HepG2 (cell line): ENCODE measurements around the gene PHKA1. TPM values are rescaled to one million over a fixed set of nuclear protein-coding genes. Genes with fewer than 3 reads are reported as not detected.

Experiments
- ATAC-seq: fragments of 200-7000 bp; cut with Tn5 transposase; 3 replicates; pipeline ENCODE4 v1.9.1; 2020; ENCODE audit warnings: mild to moderate bottlenecking, moderate library complexity
- BruUV-seq: library from RNA; stranded (reverse); fragments of 400-500 nt; replicated peaks from 2 replicates; lab custom pipeline; 2021; lab: Mats Ljungman, UMichigan
- CTCF ChIA-PET: fragments of 300-600 bp; formaldehyde crosslinking; extraction: SDS; loops from one replicate; lab custom pipeline; 2021; ENCODE audit warnings: low total read pairs, inconsistent platforms, low intra/inter-chr PET ratio; lab: Yijun Ruan, JAX
- POLR2A ChIA-PET: fragments of 350-600 bp; sonication (Branson Sonifier 250); formaldehyde crosslinking; loops from one replicate; lab custom pipeline; 2020; ENCODE audit warnings: antibody characterized with exemption, inconsistent platforms; lab: Yijun Ruan, JAX
- DNase-seq: peaks from one replicate; pipeline ENCODE4 v3.0.0-alpha.2; 2015; ENCODE audit warnings: low spot score
- FAIRE-seq: peaks from 3 replicates; lab custom pipeline; 2011; peaks lifted over from hg19 to GRCh38; lab: Jason Lieb, UNC
- H2AFZ ChIP-seq: one replicate; pipeline ENCODE4 v1.6.1; 2011; ENCODE audit warnings: low read length, inconsistent platforms
- H3K27ac ChIP-seq: fragments of 300-600 bp; 3 replicates; pipeline ENCODE4 v1.8.0; 2011; ENCODE audit warnings: mixed run types, mild to moderate bottlenecking, mixed read lengths, low read length, inconsistent platforms; ENCODE audit not compliant: insufficient read depth; ENCODE audit errors: extremely low read length
- H3K27me3 ChIP-seq, 2 experiments: fragments of 200-600 bp in 1 of 2; 2 replicates in 1 of 2; 3 replicates in 1 of 2; pipeline versions ENCODE4 v1.6.0 to v1.8.0; 2011; ENCODE audit warnings: low read length in 2 of 2, mild to moderate bottlenecking in 2 of 2, moderate library complexity in 2 of 2, inconsistent platforms in 1 of 2; ENCODE audit not compliant: insufficient read depth in 2 of 2, control insufficient read depth in 1 of 2
- H3K36me3 ChIP-seq, 2 experiments: fragments of 200-600 bp in 1 of 2; replicated peaks in 1 of 2; 2 replicates in 1 of 2; 3 replicates in 1 of 2; pipeline versions ENCODE4 v1.5.1 to v1.8.0; 2011; ENCODE audit warnings: low read length in 2 of 2, inconsistent platforms in 1 of 2; ENCODE audit not compliant: insufficient read depth in 2 of 2, control insufficient read depth in 1 of 2
- H3K4me1 ChIP-seq: 2 replicates; pipeline ENCODE4 v1.5.1; 2012; ENCODE audit warnings: low read length, inconsistent platforms; ENCODE audit not compliant: insufficient read depth
- H3K4me2 ChIP-seq: 2 replicates; pipeline ENCODE4 v1.6.0; 2011; ENCODE audit warnings: low read depth, low read length, inconsistent platforms
- H3K4me3 ChIP-seq, 3 experiments: fragments of 200-600 bp in 1 of 3; sonication (generic), shearing (Covaris generic) in 1 of 3; replicated peaks in 1 of 3; 2 replicates each; pipeline ENCODE4 v1.5.1; 2011 to 2016; ENCODE audit warnings: low read length in 3 of 3, inconsistent platforms in 2 of 3, low read depth in 2 of 3, mild to moderate bottlenecking in 2 of 3, control low read depth in 1 of 3, mixed read lengths in 1 of 3; ENCODE audit not compliant: insufficient read depth in 1 of 3
- H3K79me2 ChIP-seq: one replicate; pipeline ENCODE4 v1.6.1; 2011; ENCODE audit warnings: low read length, inconsistent platforms; ENCODE audit not compliant: insufficient read depth
- H3K9ac ChIP-seq: 2 replicates; pipeline ENCODE4 v1.6.0; 2011; ENCODE audit warnings: mild to moderate bottlenecking, low read depth, low read length, inconsistent platforms; ENCODE audit not compliant: insufficient read depth
- H3K9me3 ChIP-seq: 2 replicates; pipeline ENCODE4 v1.5.1; 2012; ENCODE audit warnings: mild to moderate bottlenecking, low read length
- H4K20me1 ChIP-seq: 2 replicates; pipeline ENCODE4 v1.6.0; 2011; ENCODE audit warnings: inconsistent platforms, mild to moderate bottlenecking, low read length, moderate library complexity; ENCODE audit not compliant: insufficient read depth
- KDM5A ChIP-seq: fragments of 200-600 bp; sonication (generic); IDR thresholded peaks from 2 replicates; pipeline ENCODE4 v1.7.0; 2018; ENCODE audit warnings: antibody characterized with exemption, mild to moderate bottlenecking, low read length, borderline replicate concordance
- NFIC ChIP-seq: IDR thresholded peaks from 2 replicates; pipeline ENCODE4 v1.6.1; 2012; ENCODE audit warnings: mild to moderate bottlenecking, low read length, inconsistent platforms
- ZNF354B ChIP-seq: sonication (generic); formaldehyde crosslinking; IDR thresholded peaks from 2 replicates; pipeline ENCODE4 v1.8.0; 2022; ENCODE audit warnings: mild to moderate bottlenecking, missing genetic modification reagents
- ZNF367 ChIP-seq: sonication (generic); formaldehyde crosslinking; IDR thresholded peaks from 2 replicates; pipeline ENCODE4 v1.4.0; 2020; ENCODE audit warnings: missing genetic modification reagents, borderline replicate concordance
- WGBS: methylation state at CpG from one replicate; pipeline ENCODE4 v1.1.6; 2017; ENCODE audit warnings: low lambda C conversion rate; 5-methylcytosine and 5-hydroxymethylcytosine counted together
- in situ Hi-C: cut with HindIII; loops from 2 replicates; pipeline ENCODE4 v1.10.0; 2017; ENCODE audit warnings: low pct_unique_long_range_greater_than_20kb; ENCODE audit not compliant: extremely low pct_ligation_motif_present
- intact Hi-C: fragments of 100-400 bp; cut with micrococcal nuclease; formaldehyde crosslinking; loops from one replicate; pipeline ENCODE4 v1.10.0; 2022; ENCODE audit not compliant: unreplicated experiment
- polyA plus RNA-seq, 8 experiments: library from polyadenylated mRNA; depleted of rRNA in 3 of 8; stranded (reverse) in 7 of 8; unstranded in 1 of 8; fragments of >200 nt; fragmentation: Illumina TruSeq in 4 of 8; extraction: Trizol in 4 of 8; gene quantifications; 2 replicates each; pipeline versions ENCODE4 v1.2.1 to v1.2.3, GENCODE V29; 2011 to 2016; ENCODE audit warnings: low read depth in 4 of 8, missing spikeins in 1 of 8, mixed read lengths in 1 of 8; ENCODE audit not compliant: insufficient read depth in 1 of 8
- total RNA-seq, 5 experiments: library from RNA; depleted of rRNA; stranded (reverse); fragments of >200 nt; fragmentation: Illumina TruSeq; extraction: Trizol; gene quantifications; 2 replicates each; pipeline ENCODE4 v1.2.3, GENCODE V29; 2016; ENCODE audit warnings: low read depth in 1 of 5
- TF ChIP-seq, protein P1 (sequence below): sonication (generic); formaldehyde crosslinking; IDR thresholded peaks from 2 replicates; pipeline ENCODE4 v1.5.1; 2020; ENCODE audit warnings: mild to moderate bottlenecking, missing genetic modification reagents, moderate library complexity
- TF ChIP-seq, protein P2 (sequence below): IDR thresholded peaks from 2 replicates; pipeline ENCODE4 v1.6.1; 2016; ENCODE audit warnings: low read depth, missing genetic modification reagents, missing compliant biosample characterization
- TF ChIP-seq, protein P3 (sequence below): sonication (generic); formaldehyde crosslinking; IDR thresholded peaks from 2 replicates; pipeline ENCODE4 v1.5.1; 2020; ENCODE audit warnings: mild to moderate bottlenecking, missing genetic modification reagents

The PHKA1 gene
- total and polyA plus RNA-seq, 2 of the 13 experiments (the other 11 are each of a cell fraction or from before 2014, with no cell fraction given), result 5.4 to 6.6 TPM

DNA sequence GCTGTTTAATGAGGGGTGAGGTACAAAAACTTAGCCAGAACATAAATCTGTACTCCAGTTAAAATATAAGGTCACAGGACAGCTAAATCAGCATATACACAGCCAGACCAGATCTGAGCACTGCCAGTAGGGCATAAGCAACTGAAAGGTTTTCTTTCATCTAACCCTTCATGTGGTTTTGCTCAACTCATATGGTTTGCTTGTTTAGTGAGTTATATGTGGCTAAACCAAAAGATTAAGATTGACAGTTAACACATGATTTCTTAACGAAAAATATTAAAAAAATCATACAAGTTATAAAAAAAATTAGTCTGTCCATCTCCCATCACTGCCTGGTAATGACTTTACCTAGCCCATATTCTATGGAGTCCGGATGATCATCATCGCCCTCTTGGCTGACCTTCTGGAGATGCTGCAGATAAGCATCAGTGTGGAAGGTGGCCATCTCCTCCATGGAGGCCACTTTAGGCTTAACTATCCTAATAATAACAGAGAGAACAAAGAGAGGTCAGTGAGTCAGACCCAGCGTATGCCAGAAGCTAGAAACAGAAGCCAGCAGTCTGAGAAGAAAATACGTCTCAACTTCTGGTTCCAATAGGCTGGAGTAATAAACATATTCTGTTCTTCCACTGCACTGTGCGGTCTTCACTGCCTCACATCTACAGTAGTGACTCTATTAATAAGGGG is 145.6 kb downstream of the PHKA1 start (continued):
- TF ChIP-seq, protein P1, sequence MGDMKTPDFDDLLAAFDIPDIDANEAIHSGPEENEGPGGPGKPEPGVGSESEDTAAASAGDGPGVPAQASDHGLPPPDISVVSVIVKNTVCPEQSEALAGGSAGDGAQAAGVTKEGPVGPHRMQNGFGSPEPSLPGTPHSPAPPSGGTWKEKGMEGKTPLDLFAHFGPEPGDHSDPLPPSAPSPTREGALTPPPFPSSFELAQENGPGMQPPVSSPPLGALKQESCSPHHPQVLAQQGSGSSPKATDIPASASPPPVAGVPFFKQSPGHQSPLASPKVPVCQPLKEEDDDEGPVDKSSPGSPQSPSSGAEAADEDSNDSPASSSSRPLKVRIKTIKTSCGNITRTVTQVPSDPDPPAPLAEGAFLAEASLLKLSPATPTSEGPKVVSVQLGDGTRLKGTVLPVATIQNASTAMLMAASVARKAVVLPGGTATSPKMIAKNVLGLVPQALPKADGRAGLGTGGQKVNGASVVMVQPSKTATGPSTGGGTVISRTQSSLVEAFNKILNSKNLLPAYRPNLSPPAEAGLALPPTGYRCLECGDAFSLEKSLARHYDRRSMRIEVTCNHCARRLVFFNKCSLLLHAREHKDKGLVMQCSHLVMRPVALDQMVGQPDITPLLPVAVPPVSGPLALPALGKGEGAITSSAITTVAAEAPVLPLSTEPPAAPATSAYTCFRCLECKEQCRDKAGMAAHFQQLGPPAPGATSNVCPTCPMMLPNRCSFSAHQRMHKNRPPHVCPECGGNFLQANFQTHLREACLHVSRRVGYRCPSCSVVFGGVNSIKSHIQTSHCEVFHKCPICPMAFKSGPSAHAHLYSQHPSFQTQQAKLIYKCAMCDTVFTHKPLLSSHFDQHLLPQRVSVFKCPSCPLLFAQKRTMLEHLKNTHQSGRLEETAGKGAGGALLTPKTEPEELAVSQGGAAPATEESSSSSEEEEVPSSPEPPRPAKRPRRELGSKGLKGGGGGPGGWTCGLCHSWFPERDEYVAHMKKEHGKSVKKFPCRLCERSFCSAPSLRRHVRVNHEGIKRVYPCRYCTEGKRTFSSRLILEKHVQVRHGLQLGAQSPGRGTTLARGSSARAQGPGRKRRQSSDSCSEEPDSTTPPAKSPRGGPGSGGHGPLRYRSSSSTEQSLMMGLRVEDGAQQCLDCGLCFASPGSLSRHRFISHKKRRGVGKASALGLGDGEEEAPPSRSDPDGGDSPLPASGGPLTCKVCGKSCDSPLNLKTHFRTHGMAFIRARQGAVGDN (CRISPR knock-in tag), result no peak

DNA sequence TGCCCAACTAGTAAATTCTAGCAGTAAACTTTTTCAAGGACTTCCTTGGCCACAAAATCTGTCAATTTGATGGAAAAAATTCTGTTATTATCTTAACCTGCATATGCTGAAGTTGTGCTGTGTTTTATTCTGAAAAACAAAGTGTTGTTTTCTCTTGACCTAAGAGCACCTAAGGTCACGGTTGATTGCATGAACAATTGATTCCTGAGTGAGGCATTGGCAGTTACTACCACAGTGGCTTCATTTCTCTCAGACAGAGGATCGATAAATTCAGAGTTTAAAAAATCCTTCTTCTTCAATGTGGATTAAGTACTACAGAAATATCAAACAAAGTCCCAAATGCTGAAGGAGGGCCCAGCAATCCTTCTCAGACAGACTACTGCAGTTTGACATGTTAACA is 147.7 kb downstream of the PHKA1 start:
- Histone ChIP-seq H3K4me3 (no peak overlapping the region), H3K4me2 (no peak overlapping the region), H3K27ac (no peak overlapping the region), H3K79me2 (no peaks in the 10 kb centered on the region), H2AFZ (no peak overlapping the region), H3K36me3 (peaks cover 0 to 18% of the 10 kb centered on the region in 2 experiments; a peak in 1 of 5 replicates), H3K9me3 (no peaks in the 10 kb centered on the region), H3K4me1 (no peaks in the 10 kb centered on the region), H4K20me1 (no peaks in the 10 kb centered on the region), H3K9ac (no peak overlapping the region), H3K27me3 (no peaks in the 10 kb centered on the region)
- TF ChIP-seq NFIC (no peak), ZNF354B (CRISPR knock-in tag) (no peak), ZNF367 (no peak), KDM5A (no peak)
- TF ChIP-seq, protein P2, sequence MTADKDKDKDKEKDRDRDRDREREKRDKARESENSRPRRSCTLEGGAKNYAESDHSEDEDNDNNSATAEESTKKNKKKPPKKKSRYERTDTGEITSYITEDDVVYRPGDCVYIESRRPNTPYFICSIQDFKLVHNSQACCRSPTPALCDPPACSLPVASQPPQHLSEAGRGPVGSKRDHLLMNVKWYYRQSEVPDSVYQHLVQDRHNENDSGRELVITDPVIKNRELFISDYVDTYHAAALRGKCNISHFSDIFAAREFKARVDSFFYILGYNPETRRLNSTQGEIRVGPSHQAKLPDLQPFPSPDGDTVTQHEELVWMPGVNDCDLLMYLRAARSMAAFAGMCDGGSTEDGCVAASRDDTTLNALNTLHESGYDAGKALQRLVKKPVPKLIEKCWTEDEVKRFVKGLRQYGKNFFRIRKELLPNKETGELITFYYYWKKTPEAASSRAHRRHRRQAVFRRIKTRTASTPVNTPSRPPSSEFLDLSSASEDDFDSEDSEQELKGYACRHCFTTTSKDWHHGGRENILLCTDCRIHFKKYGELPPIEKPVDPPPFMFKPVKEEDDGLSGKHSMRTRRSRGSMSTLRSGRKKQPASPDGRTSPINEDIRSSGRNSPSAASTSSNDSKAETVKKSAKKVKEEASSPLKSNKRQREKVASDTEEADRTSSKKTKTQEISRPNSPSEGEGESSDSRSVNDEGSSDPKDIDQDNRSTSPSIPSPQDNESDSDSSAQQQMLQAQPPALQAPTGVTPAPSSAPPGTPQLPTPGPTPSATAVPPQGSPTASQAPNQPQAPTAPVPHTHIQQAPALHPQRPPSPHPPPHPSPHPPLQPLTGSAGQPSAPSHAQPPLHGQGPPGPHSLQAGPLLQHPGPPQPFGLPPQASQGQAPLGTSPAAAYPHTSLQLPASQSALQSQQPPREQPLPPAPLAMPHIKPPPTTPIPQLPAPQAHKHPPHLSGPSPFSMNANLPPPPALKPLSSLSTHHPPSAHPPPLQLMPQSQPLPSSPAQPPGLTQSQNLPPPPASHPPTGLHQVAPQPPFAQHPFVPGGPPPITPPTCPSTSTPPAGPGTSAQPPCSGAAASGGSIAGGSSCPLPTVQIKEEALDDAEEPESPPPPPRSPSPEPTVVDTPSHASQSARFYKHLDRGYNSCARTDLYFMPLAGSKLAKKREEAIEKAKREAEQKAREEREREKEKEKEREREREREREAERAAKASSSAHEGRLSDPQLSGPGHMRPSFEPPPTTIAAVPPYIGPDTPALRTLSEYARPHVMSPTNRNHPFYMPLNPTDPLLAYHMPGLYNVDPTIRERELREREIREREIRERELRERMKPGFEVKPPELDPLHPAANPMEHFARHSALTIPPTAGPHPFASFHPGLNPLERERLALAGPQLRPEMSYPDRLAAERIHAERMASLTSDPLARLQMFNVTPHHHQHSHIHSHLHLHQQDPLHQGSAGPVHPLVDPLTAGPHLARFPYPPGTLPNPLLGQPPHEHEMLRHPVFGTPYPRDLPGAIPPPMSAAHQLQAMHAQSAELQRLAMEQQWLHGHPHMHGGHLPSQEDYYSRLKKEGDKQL (CRISPR knock-in tag), result no peak
- TF ChIP-seq, protein P3, sequence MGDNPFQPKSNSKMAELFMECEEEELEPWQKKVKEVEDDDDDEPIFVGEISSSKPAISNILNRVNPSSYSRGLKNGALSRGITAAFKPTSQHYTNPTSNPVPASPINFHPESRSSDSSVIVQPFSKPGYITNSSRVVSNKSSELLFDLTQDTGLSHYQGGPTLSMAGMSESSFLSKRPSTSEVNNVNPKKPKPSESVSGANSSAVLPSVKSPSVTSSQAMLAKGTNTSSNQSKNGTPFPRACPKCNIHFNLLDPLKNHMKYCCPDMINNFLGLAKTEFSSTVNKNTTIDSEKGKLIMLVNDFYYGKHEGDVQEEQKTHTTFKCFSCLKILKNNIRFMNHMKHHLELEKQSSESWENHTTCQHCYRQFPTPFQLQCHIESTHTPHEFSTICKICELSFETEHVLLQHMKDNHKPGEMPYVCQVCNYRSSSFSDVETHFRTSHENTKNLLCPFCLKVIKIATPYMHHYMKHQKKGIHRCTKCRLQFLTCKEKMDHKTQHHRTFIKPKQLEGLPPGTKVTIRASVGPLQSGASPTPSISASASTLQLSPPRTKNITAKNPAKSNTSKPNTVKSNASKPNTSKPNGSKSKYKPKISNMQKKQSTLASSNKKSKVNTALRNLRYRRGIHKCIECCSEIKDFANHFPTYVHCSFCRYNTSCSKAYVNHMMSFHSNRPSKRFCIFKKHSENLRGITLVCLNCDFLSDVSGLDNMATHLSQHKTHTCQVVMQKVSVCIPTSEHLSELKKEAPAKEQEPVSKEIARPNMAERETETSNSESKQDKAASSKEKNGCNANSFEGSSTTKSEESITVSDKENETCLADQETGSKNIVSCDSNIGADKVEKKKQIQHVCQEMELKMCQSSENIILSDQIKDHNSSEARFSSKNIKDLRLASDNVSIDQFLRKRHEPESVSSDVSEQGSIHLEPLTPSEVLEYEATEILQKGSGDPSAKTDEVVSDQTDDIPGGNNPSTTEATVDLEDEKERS (CRISPR knock-in tag), result no peak
- DNase-seq (no peak), FAIRE-seq (no peak), ATAC-seq (no peak)
- no TSS peak for BruUV-seq
- POLR2A ChIA-PET, result no interaction called here
- in situ Hi-C loops, result no loop called here
- WGBS, result 100% methylated on average over 2 of the region's 2 CpGs
- intact Hi-C loops, result no loop called here
- CTCF ChIA-PET, result no interaction called here
